NK-92 (cell line): Measurements from ENCODE around the gene CYP39A1.

ENCODE experiments used
- DNase-seq: peaks from one replicate; lab custom pipeline; 2025; ENCODE audit not compliant: unreplicated experiment; lab: John Stamatoyannopoulos, UW

Gene CYP39A1

DNA sequence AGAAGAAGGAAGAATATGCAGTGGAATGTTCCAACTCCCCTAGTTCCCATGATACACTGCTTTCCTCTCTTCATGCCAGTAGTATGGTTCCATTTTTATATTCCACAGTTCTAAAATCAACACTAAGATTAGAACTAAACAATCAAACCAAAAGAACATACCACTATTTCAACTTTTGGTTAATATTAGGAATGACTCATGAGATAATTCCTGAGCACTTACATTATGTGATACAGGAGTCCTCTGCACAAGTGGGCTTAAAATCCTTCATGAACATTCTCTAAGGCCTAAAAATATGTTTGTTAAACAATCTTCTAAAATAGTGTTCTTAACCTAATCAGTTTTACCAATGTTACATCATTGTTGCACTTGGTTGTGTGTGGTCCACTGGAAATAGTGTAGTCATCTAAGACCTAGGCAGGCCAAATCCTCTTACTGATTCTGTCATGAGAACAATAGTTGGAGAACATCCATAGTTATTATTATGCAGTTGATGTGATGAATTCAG is 131.1 kb downstream of the CYP39A1 start:
- DNase-seq, result no peak

DNA sequence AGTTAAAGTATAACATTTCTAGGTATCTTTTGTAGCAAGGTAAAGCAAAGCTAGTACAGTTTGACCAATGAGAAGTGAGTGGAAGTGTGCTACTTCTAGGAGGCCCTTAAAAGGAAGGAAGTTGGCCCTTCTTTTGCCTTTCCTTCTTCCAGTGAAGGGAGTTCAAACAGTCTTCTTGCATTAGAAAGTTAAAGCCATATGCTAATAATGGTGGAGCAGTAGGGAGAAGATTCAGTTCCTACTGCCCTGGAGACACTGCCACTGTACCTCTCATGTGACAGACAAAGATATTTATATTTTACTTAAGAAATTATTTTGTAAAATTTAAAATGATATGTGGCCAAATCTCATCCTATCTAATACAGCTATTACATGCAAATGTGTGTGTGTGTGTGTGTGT is 135.4 kb downstream of the CYP39A1 start:
- no peak for DNase-seq

DNA sequence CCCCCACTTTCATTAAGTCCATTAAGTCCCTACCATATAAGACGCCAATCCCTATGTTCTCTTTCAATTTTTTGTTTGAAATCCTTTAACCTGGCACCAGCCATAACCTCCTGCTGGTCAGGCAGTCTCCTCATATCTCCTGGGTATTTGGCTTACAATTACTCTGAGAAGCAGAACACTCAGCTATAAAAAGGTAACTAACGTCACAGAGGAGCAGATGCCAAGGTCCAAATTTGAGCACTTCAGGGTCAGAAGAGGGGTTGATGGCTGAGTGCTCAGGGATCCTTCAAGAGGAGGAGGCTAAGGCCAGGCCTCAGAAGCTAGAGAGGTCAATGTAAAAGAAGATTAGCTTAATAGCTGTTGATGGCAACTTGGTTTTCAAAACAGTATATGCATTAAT is 139.1 kb downstream of the CYP39A1 start:
- DNase-seq, result no peak

DNA sequence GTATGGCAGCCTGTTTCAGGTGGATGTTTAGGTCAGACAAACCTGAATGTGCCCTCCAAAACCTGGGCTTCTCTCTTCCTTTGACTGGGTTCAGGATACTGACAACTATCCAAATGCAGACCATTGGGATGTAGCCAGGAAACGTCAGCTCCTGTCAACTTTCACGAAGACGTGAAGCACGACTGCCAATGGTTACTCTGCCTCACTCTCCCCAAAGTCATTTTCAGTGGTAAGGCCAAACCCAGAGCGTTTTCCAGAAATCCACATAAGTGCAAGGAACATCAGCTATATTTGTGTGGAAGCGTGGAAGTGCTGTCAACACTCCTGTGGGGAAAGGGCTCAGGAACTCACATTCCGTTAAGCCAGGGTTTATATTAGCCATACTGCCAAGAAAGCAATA is 141.3 kb downstream of the CYP39A1 start:
- no peak for DNase-seq

DNA sequence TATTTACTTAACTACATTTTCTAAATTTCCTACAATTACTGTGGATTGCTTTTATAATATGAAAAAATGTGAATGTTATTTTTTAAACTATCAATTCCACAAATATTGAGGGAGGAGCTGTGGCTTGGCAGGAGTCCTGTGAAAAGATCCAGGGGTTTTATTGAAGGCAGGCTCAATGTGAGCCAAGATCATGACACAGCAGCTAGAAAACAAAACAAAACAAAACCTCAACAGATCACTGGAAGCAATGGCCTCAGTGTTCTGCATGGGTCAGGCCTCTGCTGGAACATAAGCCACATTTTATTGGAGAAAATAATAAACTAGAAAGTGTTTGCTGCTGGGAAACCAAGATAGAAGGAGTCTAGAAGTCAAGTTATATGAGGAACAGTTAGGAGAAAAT is 142.0 kb downstream of the CYP39A1 start:
- no peak for DNase-seq

DNA sequence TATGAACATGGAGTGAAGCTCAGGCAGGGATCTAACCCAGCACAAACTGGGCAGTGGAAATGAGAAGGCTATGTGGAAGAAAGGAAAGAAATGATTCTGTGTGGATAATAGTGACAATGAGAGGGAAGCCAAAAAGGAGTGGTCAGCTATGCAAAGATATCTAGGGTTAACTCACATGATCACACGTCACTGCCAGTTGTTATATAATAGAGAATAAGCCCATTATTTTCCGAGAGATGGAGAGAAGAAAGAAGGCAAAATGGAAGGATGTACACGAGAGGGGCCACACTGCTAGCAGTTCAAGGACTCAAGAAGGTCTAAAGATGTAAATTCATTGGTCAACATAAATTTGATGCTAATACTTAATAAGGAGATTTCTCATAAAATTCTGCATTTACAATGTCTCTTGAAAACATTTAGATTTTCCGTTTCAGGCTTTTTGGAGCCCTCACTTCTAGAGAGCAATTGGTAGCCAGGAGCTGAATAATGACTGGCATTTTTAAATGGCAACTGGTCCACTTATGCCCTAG is 142.6 kb downstream of the CYP39A1 start:
- no peak for DNase-seq

DNA sequence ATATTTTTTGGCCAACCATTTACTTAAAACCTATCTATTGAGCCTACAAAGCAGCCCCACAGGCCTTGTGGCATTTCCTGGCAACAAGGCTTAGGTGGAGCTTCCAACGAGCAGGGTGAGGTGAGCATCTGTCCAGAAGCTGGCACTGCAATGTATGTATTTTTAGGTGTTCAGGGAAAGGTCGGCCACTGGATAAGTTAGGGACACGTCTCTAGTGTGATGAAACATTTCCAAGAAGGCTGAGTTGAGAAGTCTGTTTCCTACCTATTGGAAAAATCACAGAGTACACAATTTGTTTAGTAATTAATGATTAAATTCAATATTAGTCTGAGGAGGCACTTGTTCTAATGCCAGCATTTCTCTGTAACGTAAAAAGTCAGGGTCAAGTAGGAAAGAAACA is 143.6 kb downstream of the CYP39A1 start:
- no peak for DNase-seq

DNA sequence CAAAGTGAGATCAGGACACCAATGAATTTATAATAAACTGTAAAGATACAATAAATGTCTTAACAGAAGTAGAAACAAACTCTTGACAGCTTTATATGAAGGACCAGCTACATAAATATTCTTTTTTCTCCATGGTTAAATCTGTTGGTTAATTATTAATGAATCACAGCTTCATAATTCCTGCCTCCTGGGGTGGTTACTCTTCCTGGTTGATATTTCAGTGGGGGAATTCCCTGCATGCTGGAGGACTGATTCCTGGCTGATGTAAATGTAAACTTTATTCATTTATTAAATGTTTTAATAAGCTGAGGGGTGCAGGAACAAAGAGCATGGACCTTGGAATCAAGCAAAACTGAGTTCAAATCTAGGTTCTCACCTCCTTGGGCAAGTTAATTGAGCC is 145.2 kb downstream of the CYP39A1 start:
- DNase-seq, result no peak

DNA sequence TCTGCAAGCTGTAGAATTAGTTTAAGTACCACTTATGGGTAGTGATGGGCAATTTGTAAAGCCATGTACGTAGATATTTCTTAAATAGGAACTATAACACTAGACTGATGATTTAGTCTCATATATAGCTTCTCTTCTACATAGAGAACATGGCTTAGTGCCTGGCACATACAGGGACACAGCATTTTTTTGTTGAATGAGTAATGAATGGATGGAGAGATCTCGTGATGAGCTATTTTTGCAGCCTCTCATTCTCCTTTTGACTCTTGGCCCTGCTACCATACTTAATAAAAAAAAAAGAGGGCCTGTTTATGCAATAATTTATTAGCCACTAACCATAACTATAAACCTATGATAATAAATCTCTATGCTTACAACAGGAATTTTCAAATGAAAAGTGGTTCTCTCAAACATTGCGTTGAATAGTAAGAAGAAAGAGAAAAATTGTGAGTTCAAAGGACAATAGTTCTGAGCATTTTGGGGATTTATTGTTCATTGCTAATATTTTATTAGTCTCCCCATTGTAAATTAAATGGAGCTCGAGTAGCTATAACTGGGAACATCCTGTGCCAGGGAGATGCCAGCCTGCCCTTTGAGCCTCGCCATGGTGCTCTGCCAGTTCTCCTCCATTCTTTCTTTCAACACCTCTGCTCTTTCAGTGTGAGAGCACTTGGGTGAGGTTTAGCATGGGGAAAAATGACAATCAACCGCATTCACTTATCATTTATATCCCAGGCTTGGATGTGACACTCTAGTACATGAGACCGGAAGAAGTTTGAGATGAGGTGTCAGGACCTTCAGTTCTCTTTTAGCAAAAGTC is 146.7 kb downstream of the CYP39A1 start:
- DNase-seq, result no peak

DNA sequence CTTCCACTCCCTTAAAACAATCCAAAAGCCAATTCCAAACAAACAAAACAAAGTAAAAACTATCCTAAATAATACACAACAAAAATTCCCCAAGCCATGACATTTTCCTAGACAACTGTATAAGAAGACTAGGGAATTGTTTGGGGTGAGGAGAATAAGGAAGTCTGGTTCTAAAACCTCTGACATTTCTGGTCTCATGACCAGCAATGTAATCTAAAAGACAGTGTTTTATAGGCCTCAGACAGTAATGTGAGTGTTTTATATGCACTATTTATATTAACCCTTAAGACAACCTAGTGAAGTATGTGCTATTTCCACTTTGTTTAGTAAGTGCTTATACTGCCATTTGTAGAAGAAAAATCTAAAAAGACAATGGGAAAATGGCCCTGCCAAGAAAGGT is 148.4 kb downstream of the CYP39A1 start:
- DNase-seq, result no peak

DNA sequence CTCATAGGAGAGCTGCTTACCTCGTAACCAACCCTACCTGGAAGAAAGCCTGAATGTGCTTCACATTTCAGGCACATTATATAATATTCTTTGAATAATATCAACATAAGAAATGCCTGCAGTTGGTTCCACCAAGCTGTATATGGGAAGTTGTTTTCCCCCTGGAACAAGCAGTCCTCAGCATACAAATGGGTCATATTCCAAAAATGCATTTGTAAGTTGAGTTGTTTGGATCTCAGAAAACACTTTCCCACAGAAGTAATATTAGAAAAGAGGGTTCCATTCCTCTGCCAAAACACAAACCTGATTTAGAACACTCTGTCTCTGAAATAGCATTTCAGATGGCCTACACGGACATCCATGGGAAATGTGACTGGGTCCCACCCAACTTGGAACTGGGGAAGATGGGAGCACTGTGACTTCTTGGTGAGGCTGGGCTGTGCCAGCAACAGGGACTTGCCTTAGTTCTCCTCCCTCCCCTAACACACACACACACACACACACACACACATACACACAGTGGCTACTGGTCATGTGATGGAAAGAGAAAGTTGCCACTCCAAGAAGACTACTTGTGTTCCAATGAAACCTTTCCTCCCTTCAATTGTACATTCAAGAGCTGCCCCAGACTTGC is 150.0 kb downstream of the CYP39A1 start:
- no peak for DNase-seq

DNA sequence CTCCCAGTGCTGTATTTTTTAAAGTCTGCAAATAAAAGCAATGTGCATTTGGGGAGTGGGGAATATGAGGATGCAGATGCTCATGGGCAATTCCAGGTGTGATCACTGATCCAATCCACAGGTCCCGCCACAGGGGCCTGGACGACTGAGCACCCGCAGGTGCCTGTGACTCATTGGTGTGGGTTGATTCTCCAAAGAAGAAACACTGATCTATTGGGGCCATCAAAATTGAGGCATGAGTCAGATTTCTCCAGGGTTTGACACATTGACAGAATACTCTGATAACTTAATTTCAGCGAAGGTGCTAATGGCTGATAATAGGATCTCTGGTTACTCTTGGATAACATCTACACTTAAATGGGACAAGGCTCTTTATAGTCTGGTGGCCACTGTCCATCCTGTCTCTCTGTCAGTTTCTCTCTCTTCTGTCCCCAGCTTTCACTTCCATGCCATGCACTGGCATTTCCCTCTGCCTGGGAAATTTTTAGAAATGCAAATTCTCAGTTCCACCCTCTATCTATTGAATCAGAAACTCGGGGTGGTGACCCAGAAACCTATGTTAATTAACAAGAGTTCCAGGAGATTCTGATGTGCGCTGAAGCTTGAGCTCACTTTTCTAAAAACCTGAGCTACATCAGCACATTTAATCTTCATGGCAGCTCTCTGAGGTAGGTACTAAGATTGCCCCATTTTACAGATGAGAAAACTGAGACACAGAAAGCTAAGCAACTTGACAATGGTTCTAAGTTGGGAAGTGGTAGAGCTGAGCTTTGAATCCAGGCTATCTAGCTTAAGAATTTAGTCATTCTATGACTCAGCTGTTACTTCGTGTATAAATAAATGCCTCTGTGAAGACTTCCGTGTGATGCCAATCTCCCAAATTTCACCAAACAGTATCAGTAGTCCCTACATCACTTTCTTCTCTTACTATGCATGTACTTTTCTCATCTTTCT is 151.2 kb downstream of the CYP39A1 start:
- no peak for DNase-seq

DNA sequence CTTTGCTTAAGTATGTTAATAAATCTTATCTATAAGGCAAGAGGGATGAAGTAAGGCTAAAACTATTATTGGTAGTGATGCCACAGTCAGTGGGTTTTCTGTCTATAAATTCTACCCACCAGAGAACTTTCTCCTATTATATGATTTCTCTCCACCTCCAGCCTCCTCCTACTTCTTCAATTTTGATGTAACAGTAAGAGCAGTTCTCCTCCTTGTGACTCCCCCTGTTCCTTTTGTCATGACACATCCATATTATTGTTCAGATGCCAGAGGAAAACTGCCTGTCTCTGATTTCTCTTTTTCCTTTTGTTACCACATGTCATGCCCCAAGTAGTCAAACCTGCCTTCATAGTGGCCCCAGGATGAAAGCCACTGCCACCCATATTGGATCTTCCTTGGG is 152.2 kb downstream of the CYP39A1 start:
- no peak for DNase-seq
